Psoas muscle (tissue), 8 donors: ENCODE measurements around the gene SYNPR. TPM values are rescaled to one million over a fixed set of nuclear protein-coding genes. Genes with fewer than 3 reads are reported as not detected.

Source experiments
- ATAC-seq, 4 donors: fragments of 200-7000 bp; cut with Tn5 transposase; one replicate each; pipeline ENCODE4 v1.9.1; 2020; ENCODE audit warnings: moderate library complexity in 3 of 4, mild to moderate bottlenecking in 2 of 4
- DNase-seq, 2 donors: peaks; one replicate each; pipeline ENCODE4 v3.0.0-alpha.2; 2020
- H3K27ac ChIP-seq: fragments of 200-600 bp; one replicate; pipeline ENCODE4 v1.8.0; 2022
- H3K27me3 ChIP-seq, 3 donors: fragments of 200-600 bp in 1 of 3; one replicate each; pipeline versions ENCODE4 v1.6.1 to v1.8.0; 2013 to 2022; ENCODE audit warnings: low read length in 2 of 3, mild to moderate bottlenecking in 2 of 3, moderate library complexity in 1 of 3; ENCODE audit not compliant: insufficient read depth in 3 of 3
- H3K36me3 ChIP-seq, 2 donors: fragments of 200-600 bp in 1 of 2; one replicate each; pipeline versions ENCODE4 v1.6.1 to v1.8.0; 2013 to 2022; ENCODE audit warnings: low read depth in 1 of 2, mild to moderate bottlenecking in 1 of 2, moderate library complexity in 1 of 2; ENCODE audit not compliant: insufficient read depth in 1 of 2
- H3K4me1 ChIP-seq: fragments of 200-600 bp; one replicate; pipeline ENCODE4 v1.8.0; 2022
- H3K4me3 ChIP-seq: fragments of 200-600 bp; one replicate; pipeline ENCODE4 v1.8.0; 2022; ENCODE audit warnings: mild to moderate bottlenecking
- H3K9me3 ChIP-seq: fragments of 200-600 bp; one replicate; pipeline ENCODE4 v1.8.0; 2022
- WGBS, 3 donors: extraction: QIAGEN DNeasy Blood & Tissue Kit; methylation state at CpG; one replicate each; pipeline versions ENCODE4 v1.1.6 to v1.1.7; 2013; 5-methylcytosine and 5-hydroxymethylcytosine counted together
- intact Hi-C, 2 donors: fragments of 100-400 bp; cut with DNase I; formaldehyde crosslinking; loops; one replicate each; pipeline versions ENCODE4 v1.11.0 to v1.14.2; 2022
- polyA plus RNA-seq, 3 donors: library from polyadenylated mRNA; stranded (reverse); fragments of 200-250 nt; gene quantifications; one replicate each; pipeline ENCODE4 v1.2.3, GENCODE V29; 2013
- total RNA-seq, 4 donors: library from RNA; stranded (reverse); fragmentation: NEBNext Ultra II Directional in 2 of 4; extraction: Animal tissue kit (Norgen Biotek cat#: 25700) in 2 of 4; gene quantifications; one replicate each; pipeline versions ENCODE4 v1.2.1 to v1.2.4, GENCODE V29; 2021 to 2023
- TF ChIP-seq, protein P1 (sequence below): fragments of 200-600 bp; IDR thresholded peaks from one replicate; pipeline ENCODE4 v1.8.0; 2022; ENCODE audit warnings: antibody characterized with exemption
- donor health status: healthy with polysubstance abuse.
- donor health status: DM: no; HTN: no; CAD: no; lungs with moderate emphysema.
- donor health status: Bipolar disorder and iron deficiency.
- donor health status: healthy.
- donor health status: DM: yes; HTN: yes; CAD: no.
- donor health status: DM: no; HTN: no; CAD: no.
- donor health status: DM: no; HTN: no; CAD: no.
- donor health status: DM: yes; HTN: yes; CAD: no.

SYNPR gene
- total and polyA plus RNA-seq, 7 donors: 0.03 TPM; not detected in 6

DNA sequence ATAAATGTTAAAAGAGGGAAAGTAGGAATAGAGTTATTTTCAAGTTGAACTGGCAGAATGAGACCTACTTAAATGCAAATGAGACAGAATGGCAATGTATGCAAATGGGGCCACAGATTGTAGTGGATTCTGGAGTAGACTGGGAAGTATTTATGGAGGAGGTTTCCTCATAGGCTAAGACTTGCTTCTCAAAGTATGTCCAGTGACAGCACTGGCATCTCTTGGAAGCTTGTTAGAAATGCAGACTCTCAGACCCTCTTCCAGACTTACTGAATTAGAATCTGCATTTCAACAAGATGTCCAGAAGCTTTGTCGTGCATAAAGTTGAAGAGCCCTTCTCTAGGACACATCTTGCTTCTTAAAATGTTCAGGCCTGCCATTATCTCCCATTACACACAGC lies 306.6 kb downstream of the SYNPR start:
- TF ChIP-seq, protein P1, sequence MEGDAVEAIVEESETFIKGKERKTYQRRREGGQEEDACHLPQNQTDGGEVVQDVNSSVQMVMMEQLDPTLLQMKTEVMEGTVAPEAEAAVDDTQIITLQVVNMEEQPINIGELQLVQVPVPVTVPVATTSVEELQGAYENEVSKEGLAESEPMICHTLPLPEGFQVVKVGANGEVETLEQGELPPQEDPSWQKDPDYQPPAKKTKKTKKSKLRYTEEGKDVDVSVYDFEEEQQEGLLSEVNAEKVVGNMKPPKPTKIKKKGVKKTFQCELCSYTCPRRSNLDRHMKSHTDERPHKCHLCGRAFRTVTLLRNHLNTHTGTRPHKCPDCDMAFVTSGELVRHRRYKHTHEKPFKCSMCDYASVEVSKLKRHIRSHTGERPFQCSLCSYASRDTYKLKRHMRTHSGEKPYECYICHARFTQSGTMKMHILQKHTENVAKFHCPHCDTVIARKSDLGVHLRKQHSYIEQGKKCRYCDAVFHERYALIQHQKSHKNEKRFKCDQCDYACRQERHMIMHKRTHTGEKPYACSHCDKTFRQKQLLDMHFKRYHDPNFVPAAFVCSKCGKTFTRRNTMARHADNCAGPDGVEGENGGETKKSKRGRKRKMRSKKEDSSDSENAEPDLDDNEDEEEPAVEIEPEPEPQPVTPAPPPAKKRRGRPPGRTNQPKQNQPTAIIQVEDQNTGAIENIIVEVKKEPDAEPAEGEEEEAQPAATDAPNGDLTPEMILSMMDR: no peak
- intact Hi-C loops: no loop called here
- Histone ChIP-seq H3K27me3 (no peaks in the 10 kb centered on the region), H3K4me3 (no peak overlapping the region), H3K27ac (no peak overlapping the region), H3K4me1 (no peaks in the 10 kb centered on the region), H3K9me3 (no peaks in the 10 kb centered on the region), H3K36me3 (no peaks in the 10 kb centered on the region)
- DNase-seq (no peak), ATAC-seq (no peak)
- WGBS, 3 donors: 84 to 96% (median 92%) methylated on average over 1 of the region's 1 CpG

DNA sequence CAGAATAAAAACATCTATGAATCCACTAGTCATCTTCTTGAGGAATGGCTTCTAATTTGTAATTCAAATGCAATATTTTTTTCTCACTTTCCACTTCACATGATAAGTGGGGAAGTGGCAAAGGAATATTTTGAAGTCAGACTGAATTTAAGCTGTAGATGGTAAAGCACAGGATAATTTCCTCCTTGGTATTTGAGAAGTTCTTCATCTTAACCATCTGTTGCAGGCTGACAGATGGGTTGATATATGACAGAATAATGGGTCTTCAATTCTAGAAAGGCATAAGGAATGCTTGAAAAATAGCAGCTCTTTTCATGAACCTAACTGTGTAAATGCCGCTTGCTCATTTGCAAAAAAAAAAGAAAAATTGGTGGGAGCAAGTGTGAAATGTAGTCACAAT lies 307.8 kb downstream of the SYNPR start:
- Histone ChIP-seq H3K4me1 (no peaks in the 10 kb centered on the region), H3K36me3 (no peaks in the 10 kb centered on the region), H3K9me3 (no peaks in the 10 kb centered on the region), H3K27ac (no peak overlapping the region), H3K27me3 (no peaks in the 10 kb centered on the region), H3K4me3 (no peak overlapping the region)
- intact Hi-C loops: no loop called here
- ATAC-seq: no peak
- TF ChIP-seq, protein P1: no peak
- 41 to 63% (median 57%) methylated on average over 1 of the region's 1 CpG for WGBS, 3 donors
- no peak for DNase-seq

DNA sequence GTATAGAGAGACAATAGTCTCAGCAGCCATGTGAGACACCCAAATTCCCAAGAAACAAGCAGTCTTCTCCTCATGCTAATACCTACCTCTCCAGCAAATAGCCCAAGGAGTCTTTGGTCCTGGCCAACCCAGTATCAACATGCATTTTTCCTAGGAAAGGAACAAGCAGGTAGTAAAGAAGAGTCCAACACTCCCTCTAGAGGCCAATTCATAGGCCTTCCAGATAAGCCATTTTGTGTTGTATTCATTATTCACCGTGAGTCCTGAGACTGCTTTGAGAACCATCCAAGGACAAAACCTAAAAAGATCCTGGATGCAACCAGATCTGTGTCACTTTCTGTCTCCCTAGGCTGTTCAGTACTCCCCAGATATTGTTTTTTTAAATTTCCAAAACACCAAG lies 310.8 kb downstream of the SYNPR start:
- 89 to 95% (median 94%) methylated on average over 1 of the region's 1 CpG for WGBS, 3 donors
- H3K36me3 ChIP-seq: no peaks in the 10 kb centered on the region
- no peak for DNase-seq
- no peaks in the 10 kb centered on the region for H3K4me1 ChIP-seq
- intact Hi-C loops: no loop called here
- TF ChIP-seq, protein P1: no peak
- H3K4me3 ChIP-seq: no peak overlapping the region
- no peak overlapping the region for H3K27ac ChIP-seq
- H3K27me3 ChIP-seq: no peaks in the 10 kb centered on the region
- H3K9me3 ChIP-seq: no peaks in the 10 kb centered on the region
- no peak for ATAC-seq

DNA sequence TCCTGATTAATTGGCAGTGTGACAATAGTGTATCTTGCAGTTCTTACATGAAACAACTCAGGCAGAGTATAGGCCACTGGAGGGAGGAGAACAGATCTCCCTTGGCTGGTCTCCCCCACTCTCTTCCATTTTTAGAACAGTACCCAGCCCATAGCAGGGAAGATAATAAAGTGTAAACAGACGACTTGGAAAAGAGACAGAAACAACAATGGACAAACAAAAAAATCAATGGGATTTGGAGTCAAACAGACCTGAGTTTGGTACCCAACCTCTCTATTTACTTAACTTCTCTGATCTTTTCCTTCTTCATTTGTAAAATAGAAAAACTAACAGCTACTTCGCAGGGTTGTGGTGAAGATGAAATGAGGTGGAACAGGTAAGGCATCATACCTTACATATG lies 315.7 kb downstream of the SYNPR start:
- Histone ChIP-seq H3K4me1 (no peaks in the 10 kb centered on the region), H3K27ac (no peak overlapping the region), H3K9me3 (no peaks in the 10 kb centered on the region), H3K27me3 (no peaks in the 10 kb centered on the region), H3K4me3 (no peak overlapping the region), H3K36me3 (no peaks in the 10 kb centered on the region)
- 61 to 64% (median 64%) methylated on average over 2 of the region's 2 CpGs for WGBS, 3 donors
- TF ChIP-seq, protein P1: no peak
- ATAC-seq: no peak
- DNase-seq: no peak
- intact Hi-C loops: no loop called here

DNA sequence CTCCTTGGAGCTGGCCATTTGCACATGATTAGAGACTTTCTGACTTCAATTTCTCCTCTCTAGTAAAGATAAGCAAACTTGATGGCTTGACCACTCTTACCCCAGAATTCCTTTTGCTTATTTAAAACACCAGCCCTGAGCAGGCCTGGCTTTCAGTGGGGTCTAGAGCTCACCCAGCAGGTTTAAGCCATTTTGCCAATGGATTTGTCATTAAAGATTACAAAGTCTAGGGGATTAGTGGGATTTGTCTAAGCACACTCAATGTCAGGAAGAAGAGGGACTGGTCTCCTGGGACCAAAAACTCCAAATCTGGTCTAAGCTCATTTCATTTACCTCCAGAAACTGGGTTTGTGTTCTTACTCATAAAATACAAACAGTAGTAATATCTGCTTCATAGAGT lies 317.1 kb downstream of the SYNPR start:
- TF ChIP-seq, protein P1: no peak
- Histone ChIP-seq H3K4me3 (no peak overlapping the region), H3K27me3 (no peaks in the 10 kb centered on the region), H3K9me3 (no peaks in the 10 kb centered on the region), H3K36me3 (no peaks in the 10 kb centered on the region), H3K4me1 (no peaks in the 10 kb centered on the region), H3K27ac (no peak overlapping the region)
- no peak for ATAC-seq
- DNase-seq: no peak
- intact Hi-C loops: no loop called here
